GM12878 (cell line): Measurements from ENCODE around the gene FRAS1. TPM values are rescaled to one million over a fixed set of nuclear protein-coding genes. Genes with fewer than 3 reads are reported as not detected.

ENCODE experiments used
- ATAC-seq: fragments of 200-7000 bp; cut with Tn5 transposase; 3 replicates; pipeline ENCODE4 v1.9.1; 2020; ENCODE audit warnings: mild to moderate bottlenecking, moderate library complexity
- BruUV-seq: library from RNA; stranded (reverse); fragments of 400-500 nt; replicated peaks from 2 replicates; lab custom pipeline; 2021; lab: Mats Ljungman, UMichigan
- CTCF ChIA-PET: fragments of 300-600 bp; sonication (Branson Sonifier 250); formaldehyde crosslinking; extraction: SDS; loops from one replicate; lab custom pipeline; 2021; ENCODE audit warnings: inconsistent platforms; lab: Yijun Ruan, JAX
- POLR2A ChIA-PET: fragments of 350-600 bp; formaldehyde crosslinking; extraction: SDS; loops from one replicate; lab custom pipeline; 2021; ENCODE audit warnings: inconsistent platforms; lab: Charles Lee
- RAD21 ChIA-PET: fragments of 300-600 bp; sonication (Branson Sonifier 250); formaldehyde crosslinking; loops from one replicate; lab custom pipeline; 2023; ENCODE audit warnings: antibody characterized with exemption; ENCODE audit not compliant: unreplicated experiment; lab: Charles Lee
- SMC1A ChIA-PET: fragments of 300-600 bp; sonication (Branson Sonifier 250); formaldehyde crosslinking; loops from one replicate; lab custom pipeline; 2023; ENCODE audit not compliant: unreplicated experiment, uncharacterized antibody; lab: Charles Lee
- DNase-seq: peaks from one replicate; pipeline ENCODE4 v3.0.0-alpha.2; 2011; ENCODE audit warnings: low read depth, low spot score
- FAIRE-seq: peaks from 3 replicates; lab custom pipeline; 2011; peaks lifted over from hg19 to GRCh38; lab: Jason Lieb, UNC
- H2AFZ ChIP-seq: 2 replicates; pipeline ENCODE4 v1.6.0; 2011; ENCODE audit warnings: low read depth, low read length, control low read depth; ENCODE audit not compliant: control insufficient read depth
- H3K27ac ChIP-seq: 2 replicates; pipeline ENCODE4 v1.5.1; 2011; ENCODE audit warnings: control low read depth; ENCODE audit not compliant: control insufficient read depth, insufficient read depth
- H3K27me3 ChIP-seq, 2 experiments: replicated peaks in 1 of 2; 2 replicates each; pipeline versions ENCODE4 v1.6.0 to v1.6.1; 2011; ENCODE audit warnings: low read length in 1 of 2; ENCODE audit not compliant: control insufficient read depth in 2 of 2, insufficient read depth in 2 of 2
- H3K36me3 ChIP-seq, 2 experiments: 2 replicates each; pipeline ENCODE4 v1.5.1; 2011; ENCODE audit warnings: low read length in 1 of 2; ENCODE audit not compliant: control insufficient read depth in 2 of 2, insufficient read depth in 2 of 2
- H3K4me1 ChIP-seq: 2 replicates; pipeline ENCODE4 v1.6.1; 2011; ENCODE audit warnings: mild to moderate bottlenecking, low read length, moderate library complexity, mixed read lengths; ENCODE audit not compliant: control insufficient read depth, insufficient read depth
- H3K4me2 ChIP-seq: 2 replicates; pipeline ENCODE4 v1.6.0; 2011; ENCODE audit warnings: control low read depth; ENCODE audit not compliant: control insufficient read depth, insufficient read depth
- H3K4me3 ChIP-seq: fragments of 200-600 bp; sonication (generic); 2 replicates; pipeline ENCODE4 v1.5.1; 2016
- H3K79me2 ChIP-seq: 2 replicates; pipeline ENCODE4 v1.6.0; 2011; ENCODE audit warnings: low read length; ENCODE audit not compliant: control insufficient read depth, insufficient read depth
- H3K9ac ChIP-seq: 2 replicates; pipeline ENCODE4 v1.8.0; 2011; ENCODE audit warnings: low read length, control low read depth, mixed read lengths; ENCODE audit not compliant: control insufficient read depth, insufficient read depth
- H3K9me3 ChIP-seq: replicated peaks from 3 replicates; pipeline ENCODE4 v1.5.1; 2011; ENCODE audit warnings: mild to moderate bottlenecking, low read length; ENCODE audit not compliant: control insufficient read depth, insufficient read depth
- H4K20me1 ChIP-seq: 2 replicates; pipeline ENCODE4 v1.6.0; 2011; ENCODE audit not compliant: control insufficient read depth, insufficient read depth
- CEBPB ChIP-seq, 2 experiments: fragments of 150-350 bp in 1 of 2; IDR thresholded peaks; 2 replicates each; pipeline ENCODE4 v1.6.1; 2012 to 2014; ENCODE audit warnings: low read depth in 2 of 2, low read length in 2 of 2, borderline replicate concordance in 1 of 2, inconsistent platforms in 1 of 2
- DPF2 ChIP-seq: fragments of 450-650 bp; IDR thresholded peaks from 2 replicates; pipeline ENCODE4 v1.6.1; 2017; ENCODE audit warnings: mild to moderate bottlenecking
- GATAD2B ChIP-seq: fragments of 450-650 bp; conservative IDR thresholded peaks from 2 replicates; pipeline ENCODE4 v1.6.1; 2017; ENCODE audit warnings: low read depth, mild to moderate bottlenecking, moderate library complexity
- HCFC1 ChIP-seq: fragments of 150-350 bp; IDR thresholded peaks from 2 replicates; pipeline ENCODE4 v1.6.1; 2014; ENCODE audit warnings: low read length
- IKZF1 ChIP-seq: fragments of 450-650 bp; conservative IDR thresholded peaks from 2 replicates; pipeline ENCODE4 v1.6.1; 2017; ENCODE audit warnings: antibody characterized with exemption, mild to moderate bottlenecking
- MLLT1 ChIP-seq: fragments of 450-650 bp; IDR thresholded peaks from 2 replicates; pipeline ENCODE4 v1.6.1; 2016; ENCODE audit warnings: mild to moderate bottlenecking
- NBN ChIP-seq: fragments of 450-650 bp; IDR thresholded peaks from 2 replicates; pipeline ENCODE4 v1.6.1; 2016
- NFYA ChIP-seq: IDR thresholded peaks from 2 replicates; pipeline ENCODE4 v1.6.1; 2011; ENCODE audit warnings: low read depth, mild to moderate bottlenecking, low read length, improper control_type of control experiment, borderline replicate concordance
- NR2C2 ChIP-seq: IDR thresholded peaks from 2 replicates; pipeline ENCODE4 v1.6.1; 2011; ENCODE audit warnings: borderline replicate concordance, low read depth; ENCODE audit not compliant: control insufficient read depth, insufficient read length
- RAD21 ChIP-seq: IDR thresholded peaks from 2 replicates; pipeline ENCODE4 v1.6.1; 2011; ENCODE audit warnings: mild to moderate bottlenecking, low read depth, low read length, moderate library complexity; ENCODE audit not compliant: insufficient read depth
- SIX5 ChIP-seq: IDR thresholded peaks from 2 replicates; pipeline ENCODE4 v1.6.1; 2011; ENCODE audit warnings: mild to moderate bottlenecking, low read depth, low read length, moderate library complexity; ENCODE audit not compliant: severe bottlenecking
- SREBF2 ChIP-seq: IDR thresholded peaks from 2 replicates; pipeline ENCODE4 v1.6.1; 2012; ENCODE audit warnings: mild to moderate bottlenecking, low read length
- STAT1 ChIP-seq: fragments of 450-650 bp; conservative IDR thresholded peaks from 2 replicates; pipeline ENCODE4 v1.6.1; 2014; ENCODE audit warnings: antibody characterized with exemption, mild to moderate bottlenecking
- STAT3 ChIP-seq: IDR thresholded peaks from 2 replicates; pipeline ENCODE4 v1.6.1; 2011; ENCODE audit warnings: low read depth, low read length, improper control_type of control experiment
- TCF7 ChIP-seq: IDR thresholded peaks from 2 replicates; pipeline ENCODE4 v1.6.1; 2014; ENCODE audit warnings: antibody characterized with exemption, borderline replicate concordance
- USF1 ChIP-seq: IDR thresholded peaks from 2 replicates; pipeline ENCODE4 v1.6.1; 2011; ENCODE audit warnings: borderline replicate concordance, low read depth, mild to moderate bottlenecking, moderate library complexity, mixed read lengths, low read length; ENCODE audit not compliant: insufficient read depth; ENCODE audit errors: extremely low read length
- USF2 ChIP-seq: IDR thresholded peaks from 2 replicates; pipeline ENCODE4 v1.6.1; 2011; ENCODE audit warnings: low read depth, low read length, improper control_type of control experiment, borderline replicate concordance
- WGBS: methylation state at CpG from one replicate; pipeline ENCODE4 v1.1.6; 2016; ENCODE audit warnings: low lambda C conversion rate; ENCODE audit not compliant: insufficient replicate concordance, insufficient coverage; ENCODE audit errors: missing lambda C conversion rate; 5-methylcytosine and 5-hydroxymethylcytosine counted together
- in situ Hi-C: fragments of 300-500 bp; cut with MboI; formaldehyde crosslinking; loops from 9 replicates; pipeline ENCODE4 v1.14.3; 2018; ENCODE audit warnings: mixed read lengths
- intact Hi-C: fragments of 100-400 bp; cut with micrococcal nuclease; formaldehyde crosslinking; loops from one replicate; pipeline ENCODE4 v1.14.2; 2022; ENCODE audit not compliant: unreplicated experiment
- polyA plus RNA-seq, 11 experiments: library from polyadenylated mRNA; depleted of rRNA in 4 of 11; unstranded in 6 of 11; stranded (reverse) in 5 of 11; fragments of >200 nt; fragmentation: Nextera tagmentation in 4 of 11; fragmentation: Illumina TruSeq in 1 of 11; extraction: Ambion mirVana in 4 of 11; extraction: Trizol in 1 of 11; gene quantifications; 1 replicate in 1 of 11; 2 replicates in 10 of 11; pipeline versions ENCODE4 v1.2.1 to v1.2.3, GENCODE V29; 2011 to 2016; ENCODE audit warnings: inconsistent platforms in 2 of 11, missing spikeins in 2 of 11, low read depth in 1 of 11
- total RNA-seq, 4 experiments: library from RNA; depleted of rRNA in 3 of 4; stranded (reverse); fragments of >200 nt in 3 of 4; fragmentation: Illumina TruSeq in 1 of 4; extraction: Trizol in 1 of 4; gene quantifications; 2 replicates each; pipeline versions ENCODE4 v1.2.1 to v1.2.3, GENCODE V29; 2013 to 2021
- TF ChIP-seq, protein P1 (sequence below): fragments of 450-650 bp; IDR thresholded peaks from 2 replicates; pipeline ENCODE4 v1.6.1; 2017; ENCODE audit warnings: mild to moderate bottlenecking
- TF ChIP-seq, protein P2 (sequence below): IDR thresholded peaks from 2 replicates; pipeline ENCODE4 v1.6.1; 2012; ENCODE audit warnings: low read depth, low read length, improper control_type of control experiment

FRAS1 gene
- total and polyA plus RNA-seq, 10 of the 15 experiments (the other 5 are each of a cell fraction or from before 2014, with no cell fraction given) = 0.08 to 11.7 (median 0.20) TPM

- in situ Hi-C loops (no loop called here), intact Hi-C loops (no loop called here)
- ChIA-PET CTCF (interaction anchor here (1.0 to 2.3 kb wide), 3 partner anchors 10 to 31 kb away, joined by 3 to 8 read pairs (median 3); no protein-coding TSS in a partner anchor), RAD21 (interaction anchor here (1.5 kb wide), 1 partner anchor 10 kb away, joined by 6 read pairs; no protein-coding TSS in a partner anchor), POLR2A (no interaction called here), SMC1A (interaction anchor here (0.6 to 1.3 kb wide), 2 partner anchors 8 to 1626 kb away, joined by 3 to 4 read pairs; no protein-coding TSS in a partner anchor)
- Histone ChIP-seq H2AFZ (no peak overlapping the region), H3K9ac (no peak overlapping the region), H3K27me3 (no peaks in the 10 kb centered on the region; a peak in 2 of 4 replicates), H3K4me3 (no peak overlapping the region), H3K27ac (no peak overlapping the region), H4K20me1 (no peaks in the 10 kb centered on the region), H3K9me3 (no peaks in the 10 kb centered on the region), H3K36me3 (no peaks in the 10 kb centered on the region), H3K79me2 (no peaks in the 10 kb centered on the region), H3K4me2 (no peak overlapping the region), H3K4me1 (no peaks in the 10 kb centered on the region)
- no peak for ATAC-seq
- WGBS = 21% methylated on average over 4 of the region's 4 CpGs
- TF ChIP-seq NR2C2 = no peak
- TF ChIP-seq, protein P1, sequence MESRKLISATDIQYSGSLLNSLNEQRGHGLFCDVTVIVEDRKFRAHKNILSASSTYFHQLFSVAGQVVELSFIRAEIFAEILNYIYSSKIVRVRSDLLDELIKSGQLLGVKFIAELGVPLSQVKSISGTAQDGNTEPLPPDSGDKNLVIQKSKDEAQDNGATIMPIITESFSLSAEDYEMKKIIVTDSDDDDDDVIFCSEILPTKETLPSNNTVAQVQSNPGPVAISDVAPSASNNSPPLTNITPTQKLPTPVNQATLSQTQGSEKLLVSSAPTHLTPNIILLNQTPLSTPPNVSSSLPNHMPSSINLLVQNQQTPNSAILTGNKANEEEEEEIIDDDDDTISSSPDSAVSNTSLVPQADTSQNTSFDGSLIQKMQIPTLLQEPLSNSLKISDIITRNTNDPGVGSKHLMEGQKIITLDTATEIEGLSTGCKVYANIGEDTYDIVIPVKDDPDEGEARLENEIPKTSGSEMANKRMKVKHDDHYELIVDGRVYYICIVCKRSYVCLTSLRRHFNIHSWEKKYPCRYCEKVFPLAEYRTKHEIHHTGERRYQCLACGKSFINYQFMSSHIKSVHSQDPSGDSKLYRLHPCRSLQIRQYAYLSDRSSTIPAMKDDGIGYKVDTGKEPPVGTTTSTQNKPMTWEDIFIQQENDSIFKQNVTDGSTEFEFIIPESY = no peak
- no peak for TF ChIP-seq TCF7
- no peak for TF ChIP-seq RAD21
- TF ChIP-seq USF2 = no peak
- no peak for TF ChIP-seq NFYA
- TF ChIP-seq, protein P2, sequence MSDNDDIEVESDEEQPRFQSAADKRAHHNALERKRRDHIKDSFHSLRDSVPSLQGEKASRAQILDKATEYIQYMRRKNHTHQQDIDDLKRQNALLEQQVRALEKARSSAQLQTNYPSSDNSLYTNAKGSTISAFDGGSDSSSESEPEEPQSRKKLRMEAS = no peak
- no peak for TF ChIP-seq USF1
- no peak for TF ChIP-seq CEBPB (IDR thresholded peaks at IDR 0.05; ENCODE audit: borderline replicate concordance in 1 of 2, low read depth in 2 of 2, low read length in 2 of 2)
- no peak for TF ChIP-seq HCFC1
- TF ChIP-seq SIX5 = no peak
- no peak for TF ChIP-seq STAT1
- TF ChIP-seq IKZF1 = no peak
- no peak for TF ChIP-seq GATAD2B
- TF ChIP-seq MLLT1 = no peak
- TF ChIP-seq STAT3 = no peak
- TF ChIP-seq NBN = no peak
- no peak for TF ChIP-seq SREBF2
- no peak for TF ChIP-seq DPF2
- FAIRE-seq = no peak
- no TSS peak for BruUV-seq
- DNase-seq = no peak
Observed at GRCh38 chr4:78069319-78069718, 12.2 kb downstream of the FRAS1 start.
